Activated T-cell treated with anti-CD3 and anti-CD28 coated beads for 48 hours (primary cell): ENCODE results near the gene PRKAR1B.

Source experiments
- DNase-seq: peaks from one replicate; pipeline ENCODE4 v3.0.0-alpha.2; 2020; ENCODE audit warnings: low read depth

PRKAR1B gene

DNA sequence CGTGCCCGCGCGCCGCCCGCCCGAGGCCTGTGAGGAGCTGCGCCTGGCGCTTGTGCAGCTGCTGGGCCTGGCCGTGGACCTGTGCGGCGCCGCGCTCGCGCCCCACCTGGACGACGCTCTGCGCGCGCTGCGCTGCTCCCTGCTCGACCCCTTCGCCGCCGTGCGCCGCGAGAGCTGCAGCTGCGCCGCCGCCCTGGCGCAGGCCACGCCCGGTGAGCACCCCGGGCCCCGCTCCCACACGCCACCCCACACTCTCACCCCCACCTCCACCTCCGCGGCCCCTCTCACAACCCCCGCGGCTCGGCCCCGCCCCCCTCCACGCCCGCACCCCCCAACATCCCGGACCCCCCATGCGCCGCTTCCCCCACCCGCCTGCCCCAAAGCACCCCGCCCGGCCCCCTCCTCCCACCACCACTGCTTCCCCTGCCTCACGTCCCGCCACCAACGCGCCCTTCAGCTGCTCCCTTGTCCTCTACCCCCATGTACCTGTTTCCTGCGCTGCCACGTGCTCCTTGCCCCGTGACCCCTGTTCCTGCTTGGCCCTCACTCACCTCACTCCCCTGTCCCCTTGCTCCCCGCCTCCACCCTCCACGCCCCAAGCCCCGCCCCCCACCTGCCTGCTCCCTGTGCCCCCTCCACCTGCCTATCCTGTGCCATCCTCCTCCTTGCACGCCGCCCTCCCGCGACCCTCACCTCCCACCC, at the start of gene PRKAR1B:
Gene PRKAR1B (minus strand): TSS at position 178 of the 702 bp plus-strand sequence. CDS start 15,776 bp downstream, outside the sequence.
- peak; percentile 44 for DNase-seq

- no peak for DNase-seq
These were observed 49.3 kb upstream of the PRKAR1B start for GRCh38 chr7:776381-776780.

GRCh38 chr7:774161-775109, 47.4 kb upstream of the PRKAR1B start:
- DNase-seq = peak; percentile 65

DNA sequence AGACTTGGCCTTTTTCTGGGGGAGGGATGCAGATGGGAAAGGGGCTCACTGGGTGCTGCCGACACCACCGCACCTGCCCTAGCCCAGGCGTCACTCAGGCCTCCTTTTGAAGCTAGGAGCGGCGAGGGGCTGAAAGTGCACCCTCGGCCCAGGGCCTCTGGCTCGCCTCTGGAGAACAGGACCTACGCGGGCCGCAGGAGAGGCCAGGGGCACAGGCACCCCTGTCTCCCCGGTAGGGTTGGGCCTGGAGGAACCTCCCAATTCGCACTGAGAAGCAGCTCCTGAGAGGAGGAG, 46.5 kb upstream of the PRKAR1B start:
- DNase-seq = no peak

DNA sequence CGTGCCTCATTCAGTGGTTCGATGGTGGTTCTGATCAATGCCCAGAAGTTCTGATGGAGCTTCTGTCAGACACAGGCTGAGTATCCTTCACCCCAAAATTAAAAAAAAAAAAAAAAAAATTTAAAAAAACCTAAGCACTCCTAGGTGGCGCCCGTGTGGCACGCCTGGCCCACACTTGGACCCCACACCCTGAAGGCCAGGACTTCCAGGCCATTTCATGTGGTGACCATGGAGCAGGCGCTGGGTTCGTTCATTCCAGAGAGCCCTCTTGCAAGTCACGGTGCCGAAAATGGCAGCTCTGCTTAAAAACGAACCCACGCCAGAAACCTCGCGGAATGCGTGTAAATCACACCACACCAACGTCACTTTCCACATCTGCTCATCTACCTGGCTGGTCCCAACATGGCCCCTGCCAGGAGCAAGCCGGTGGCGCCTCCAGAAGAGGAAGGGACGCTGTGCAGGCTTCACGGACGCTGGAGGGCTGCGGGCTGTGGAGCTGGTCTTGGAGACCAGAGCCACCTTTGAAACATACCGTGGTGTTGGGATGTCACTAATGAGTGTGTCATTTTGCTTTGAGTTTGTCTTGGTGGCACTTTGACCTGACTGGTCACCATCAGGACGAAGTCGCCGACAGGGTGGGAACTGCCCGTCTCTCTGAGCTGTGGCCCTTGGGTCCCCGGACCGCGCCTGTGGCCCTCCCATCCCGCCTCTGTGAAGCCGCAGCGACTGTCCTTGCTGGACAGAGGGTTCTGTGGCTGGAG, 46.0 kb upstream of the PRKAR1B start:
- DNase-seq = no peak

GRCh38 chr7:772392-772791, 45.3 kb upstream of the PRKAR1B start:
- no peak for DNase-seq

- no peak for DNase-seq
These were observed 44.9 kb upstream of the PRKAR1B start for GRCh38 chr7:772005-772294.

DNA sequence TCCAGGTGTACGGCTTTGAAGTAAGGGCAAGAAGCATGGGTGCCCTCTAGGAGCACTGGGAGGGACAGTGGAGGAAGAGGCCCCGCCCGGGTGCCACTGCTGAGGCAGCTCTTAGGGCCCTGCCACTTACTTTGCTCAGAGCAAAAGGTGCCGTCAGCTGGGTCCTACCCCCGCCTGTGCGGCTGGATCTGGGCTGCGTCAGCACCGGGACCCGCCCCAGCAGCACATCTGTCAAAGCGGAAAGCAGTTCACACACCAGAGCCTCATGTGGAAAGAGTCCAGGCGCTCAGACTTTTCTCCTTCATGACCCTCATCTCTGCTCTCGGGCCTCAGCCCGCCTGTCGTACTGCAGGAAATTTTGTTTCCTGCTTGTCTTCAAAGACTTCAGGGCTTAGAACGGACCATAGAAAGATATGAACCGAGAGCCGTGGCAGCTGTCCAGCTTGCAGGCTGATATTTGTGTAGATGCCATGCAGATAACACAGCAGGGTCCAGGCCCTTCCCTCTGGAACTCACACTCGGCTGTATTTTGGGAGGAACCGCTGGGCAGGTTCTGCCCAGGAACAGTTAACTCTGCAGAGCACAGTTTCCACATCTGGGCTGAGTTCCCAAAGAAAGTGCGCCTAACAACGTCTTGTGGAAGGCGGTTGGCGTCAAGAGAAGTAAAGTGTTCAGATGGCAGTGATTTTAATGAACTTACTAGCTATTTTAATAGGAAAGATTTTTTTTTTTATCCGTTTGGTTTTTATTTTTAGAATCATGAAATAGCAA, 44.3 kb upstream of the PRKAR1B start:
- DNase-seq = no peak

DNA sequence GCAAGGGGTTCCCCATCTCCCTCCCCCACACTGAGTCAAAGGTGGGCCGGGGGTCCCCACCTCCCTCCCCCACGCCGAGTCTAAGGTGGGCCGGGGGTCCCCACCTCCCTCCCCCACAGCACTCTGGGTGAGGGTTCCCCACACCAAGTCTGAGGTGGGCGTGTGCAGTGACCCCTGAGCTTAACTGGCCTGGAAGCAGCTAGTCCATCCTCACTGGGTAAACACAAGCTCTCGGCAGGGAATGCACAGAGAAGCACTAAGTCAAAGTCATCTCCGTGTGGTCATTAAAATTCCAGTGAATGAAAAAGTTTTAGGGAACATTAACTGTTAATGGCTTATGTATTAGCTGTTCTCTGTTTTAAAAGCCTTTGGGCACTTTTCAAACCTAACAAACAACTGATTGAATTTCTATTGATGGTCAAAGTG, 43.7 kb upstream of the PRKAR1B start:
- DNase-seq = no peak

- DNase-seq = no peak
These were observed 43.3 kb upstream of the PRKAR1B start for GRCh38 chr7:770336-770735.

- no peak for DNase-seq
These were observed 41.9 kb upstream of the PRKAR1B start for GRCh38 chr7:768881-769504.

DNA sequence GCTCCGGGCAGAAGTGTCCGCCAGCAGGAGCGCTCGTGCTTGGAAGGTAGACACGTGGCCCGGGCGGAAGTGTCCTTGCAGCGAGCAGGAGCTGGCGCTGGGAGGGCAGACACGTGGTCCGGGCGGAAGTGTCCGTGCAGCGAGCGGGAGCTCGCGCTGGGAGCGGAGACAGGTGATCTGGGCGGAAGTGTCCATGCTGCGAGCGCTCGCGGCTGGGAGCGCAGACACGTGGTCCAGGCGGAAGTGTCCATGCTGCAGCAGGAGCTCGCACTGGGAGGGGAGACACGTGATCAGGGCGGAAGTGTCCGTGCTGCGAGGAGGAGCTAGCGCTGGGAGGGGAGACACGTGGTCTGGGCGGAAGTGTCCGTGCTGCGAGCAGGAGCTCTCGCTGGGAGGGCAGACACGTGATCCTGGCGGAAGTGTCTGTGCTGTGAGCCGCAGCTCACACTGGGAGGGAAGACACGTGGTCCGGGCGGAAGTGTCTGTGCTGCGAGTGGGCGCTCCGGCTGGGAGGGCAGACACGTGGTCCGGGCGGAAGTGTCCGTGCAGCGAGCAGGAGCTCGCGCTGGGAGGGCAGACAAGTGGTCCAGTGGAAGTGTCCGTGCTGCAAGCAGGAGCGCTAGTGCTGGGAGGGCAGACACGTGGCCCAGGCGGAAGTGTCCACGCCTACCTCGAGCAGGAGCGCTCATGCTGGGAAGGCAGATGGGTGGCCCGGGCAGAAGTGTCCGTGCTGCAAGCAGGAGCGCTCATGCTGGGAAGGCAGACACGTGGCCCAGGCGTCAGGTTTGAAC, 41.1 kb upstream of the PRKAR1B start:
- DNase-seq = peak; percentile 28

- peak; percentile 13 for DNase-seq
These were observed 40.5 kb upstream of the PRKAR1B start for GRCh38 chr7:767580-767940.

- DNase-seq = no peak
These were observed 38.3 kb upstream of the PRKAR1B start for GRCh38 chr7:765383-765782.

- no peak for DNase-seq
These were observed 36.7 kb upstream of the PRKAR1B start for GRCh38 chr7:763762-764161.

- no peak for DNase-seq
These were observed 35.8 kb upstream of the PRKAR1B start for GRCh38 chr7:762885-763284.

GRCh38 chr7:761631-762030, 34.5 kb upstream of the PRKAR1B start:
- no peak for DNase-seq

DNA sequence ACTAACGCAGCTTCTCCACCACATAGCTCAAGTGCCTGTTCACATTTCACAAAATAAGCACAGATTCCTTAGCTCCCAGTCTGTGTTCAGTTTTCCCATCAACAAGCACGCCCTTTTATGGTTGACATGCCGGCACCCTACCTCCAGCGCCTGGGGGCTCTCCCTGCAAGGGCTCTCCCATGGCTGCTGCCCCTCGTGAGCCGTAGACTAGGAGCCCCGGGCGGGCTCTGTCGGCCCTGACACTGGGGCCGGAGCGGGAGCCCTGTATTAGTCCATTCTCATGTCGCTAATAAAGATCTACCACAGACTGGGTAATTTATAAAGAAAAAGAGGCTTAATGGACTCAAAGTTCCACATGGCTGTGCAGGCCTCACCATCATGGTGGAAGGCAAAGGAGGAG, 34.0 kb upstream of the PRKAR1B start:
- DNase-seq = no peak

GRCh38 chr7:760006-760405, 32.9 kb upstream of the PRKAR1B start:
- no peak for DNase-seq

GRCh38 chr7:759569-759968, 32.5 kb upstream of the PRKAR1B start:
- no peak for DNase-seq

- DNase-seq = no peak
These were observed 30.7 kb upstream of the PRKAR1B start for GRCh38 chr7:757741-758163.
